GM19035 (cell line): ENCODE results near the gene C12orf56.

Experiments
- ATAC-seq: cut with Tn5 transposase; IDR thresholded peaks from one replicate; pipeline ENCODE4 v1.9.1; 2021; ENCODE audit not compliant: unreplicated experiment

Gene C12orf56

DNA sequence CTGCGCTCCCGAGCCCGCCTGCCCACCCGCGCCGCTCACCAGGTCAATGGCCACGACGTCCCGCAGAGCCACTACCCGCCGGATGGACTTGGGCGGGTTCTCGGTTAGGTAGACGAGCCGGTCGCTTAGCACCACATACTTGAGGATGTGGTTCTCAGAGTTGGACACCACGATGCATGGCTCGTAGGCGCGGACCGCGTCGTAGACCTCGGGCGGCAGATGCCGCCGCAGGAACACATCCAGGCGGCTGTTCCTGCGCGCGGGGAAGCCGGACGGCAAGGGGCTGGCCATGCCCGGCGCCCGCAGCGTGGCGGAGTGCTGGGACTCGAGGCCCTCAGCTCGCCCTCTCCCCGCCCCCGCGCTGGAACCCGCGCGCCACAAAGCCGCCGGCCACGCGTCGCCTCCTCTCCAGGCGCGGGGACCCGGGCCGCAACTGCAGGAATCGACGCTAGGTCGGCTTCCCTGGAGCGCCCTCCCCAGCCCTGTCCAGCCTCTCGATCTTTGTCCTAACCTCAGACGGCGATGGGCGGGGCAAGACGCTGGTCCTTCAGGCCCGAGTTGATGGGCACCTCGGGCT lies at the start of gene C12orf56:
TSS of gene C12orf56 (minus strand) at position 484 of the 577 bp plus-strand sequence. CDS start at position 291, 193 bp downstream.
- no peak for ATAC-seq

- no peak for ATAC-seq
Measured at GRCh38 chr12:64440100-64440499, 49.5 kb upstream of the C12orf56 start.

GRCh38 chr12:64433915-64434314 lies 43.4 kb upstream of the C12orf56 start:
- ATAC-seq: no peak

DNA sequence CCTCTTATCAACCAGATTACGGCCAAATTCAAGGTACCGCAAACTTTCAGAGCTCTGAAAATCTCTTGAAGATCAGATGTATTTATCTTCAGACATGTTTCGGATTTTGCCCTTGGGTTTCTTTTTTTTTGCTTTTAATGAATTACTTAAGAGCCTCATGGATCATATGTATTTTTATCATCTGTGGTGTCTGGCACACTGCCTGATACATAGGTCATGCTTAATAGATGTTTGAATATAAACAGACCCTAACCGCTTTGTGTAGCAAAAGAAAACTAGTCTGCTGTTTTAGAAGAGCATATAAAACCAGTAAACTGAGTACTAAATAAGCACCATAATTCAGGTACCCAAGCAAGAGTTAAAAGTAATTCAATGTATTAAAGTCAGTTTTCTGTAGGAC lies 41.2 kb upstream of the C12orf56 start:
- ATAC-seq: no peak

DNA sequence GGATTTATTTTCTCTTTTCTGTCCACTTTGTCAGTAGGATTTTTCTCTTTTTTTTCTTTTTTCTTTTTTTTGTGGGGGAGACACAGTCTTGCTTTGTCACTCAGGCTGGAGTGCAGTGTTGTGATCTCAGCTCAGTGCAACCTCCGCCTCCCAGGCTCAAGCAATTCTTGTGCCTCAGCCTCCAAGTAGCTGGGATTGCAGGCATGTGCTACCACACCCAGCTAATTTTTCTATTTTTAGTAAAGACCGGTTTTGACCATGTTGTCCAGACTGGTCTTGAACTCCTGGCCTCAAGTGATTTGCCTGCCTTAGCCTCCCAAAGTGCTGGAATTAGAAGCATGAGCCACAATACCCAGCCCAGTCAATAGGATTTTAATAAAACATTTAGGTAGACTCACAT lies 40.3 kb upstream of the C12orf56 start:
- no peak for ATAC-seq

- no peak for ATAC-seq
Measured at GRCh38 chr12:64428956-64429355, 38.4 kb upstream of the C12orf56 start.

DNA sequence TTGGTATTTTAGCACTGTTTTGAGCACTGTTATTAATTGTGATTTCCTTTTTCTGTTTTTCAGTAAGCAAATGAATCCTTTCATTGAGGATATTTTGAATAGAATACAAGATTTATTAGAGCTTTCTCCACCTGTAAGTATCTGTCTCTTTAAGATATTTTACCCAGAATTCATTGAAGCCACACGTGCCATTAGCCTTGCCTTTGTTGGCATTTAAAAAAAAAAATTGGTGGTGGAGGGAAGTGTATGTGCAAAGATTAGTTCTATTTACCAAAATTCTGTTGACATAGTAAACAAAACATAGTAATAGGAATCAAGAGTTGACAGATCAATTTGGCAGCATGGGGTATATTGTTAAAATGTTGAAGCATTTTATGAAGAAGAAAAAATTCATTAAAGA lies 37.4 kb upstream of the C12orf56 start:
- ATAC-seq: no peak

DNA sequence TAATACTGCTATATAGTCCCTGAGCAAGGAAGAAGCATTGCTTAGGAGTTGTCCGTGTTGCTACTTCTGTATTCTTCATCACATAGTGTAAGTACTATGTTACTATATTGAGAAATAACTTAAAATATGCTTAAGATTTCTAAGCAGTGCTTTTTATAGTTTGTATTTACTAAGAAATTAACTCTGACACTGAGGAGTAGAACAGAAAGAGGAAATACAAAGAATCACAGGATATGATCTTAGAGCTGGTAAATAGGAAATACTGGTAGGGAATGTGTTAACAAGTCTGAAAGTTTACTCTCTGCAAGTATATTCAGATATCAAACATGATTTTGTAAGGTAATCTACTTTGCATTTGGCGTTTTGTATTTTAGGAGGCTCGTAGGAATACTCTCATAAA lies 29.1 kb upstream of the C12orf56 start:
- ATAC-seq: no peak

- no peak for ATAC-seq
Measured at GRCh38 chr12:64418209-64418608, 27.7 kb upstream of the C12orf56 start.

GRCh38 chr12:64413884-64414283 lies 23.3 kb upstream of the C12orf56 start:
- ATAC-seq: no peak

- no peak for ATAC-seq
Measured at GRCh38 chr12:64412459-64412858, 21.9 kb upstream of the C12orf56 start.

GRCh38 chr12:64411427-64411826 lies 20.9 kb upstream of the C12orf56 start:
- ATAC-seq: no peak

- no peak for ATAC-seq
Measured at GRCh38 chr12:64407342-64408223, 17.0 kb upstream of the C12orf56 start.

DNA sequence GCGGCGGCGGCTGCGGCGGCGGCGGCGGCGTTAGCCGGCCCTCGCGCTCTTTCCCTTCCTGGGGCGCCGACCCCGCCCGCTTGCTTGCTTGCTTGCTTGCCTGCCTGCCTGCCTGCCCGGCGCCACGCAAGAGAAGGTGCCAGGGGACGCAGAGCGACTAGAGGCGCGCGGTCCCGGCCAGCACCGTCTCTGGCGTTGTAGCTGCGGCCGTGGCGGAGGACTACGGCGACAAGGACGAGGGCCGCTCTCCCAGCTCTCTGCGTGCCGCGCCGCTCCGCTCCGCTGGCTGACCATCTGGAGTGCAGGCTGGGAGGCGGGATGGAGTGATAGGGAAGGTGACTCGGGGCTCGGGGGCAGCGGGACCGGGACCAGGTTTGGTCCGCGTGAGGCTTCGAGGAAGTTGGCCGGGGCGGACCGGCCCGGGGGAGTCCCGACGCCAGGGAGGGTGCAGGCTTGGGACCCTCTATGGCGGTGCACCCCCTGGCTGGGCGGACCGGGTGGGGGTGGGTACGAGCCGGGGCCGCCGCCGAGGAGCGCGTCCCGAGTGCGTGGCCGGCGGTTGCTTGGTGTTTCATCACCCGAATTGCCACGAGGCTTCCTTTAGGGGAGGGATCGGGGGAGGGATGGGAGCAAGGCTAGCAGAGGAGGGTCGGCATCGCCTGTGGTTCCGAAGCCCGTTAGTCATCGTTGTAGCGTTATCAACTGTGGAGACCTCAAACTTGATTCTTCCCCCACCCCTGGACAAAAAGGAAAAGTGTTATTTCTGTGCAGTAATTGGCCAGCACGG lies 14.1 kb upstream of the C12orf56 start:
- peak; percentile 36 for ATAC-seq

GRCh38 chr12:64403707-64404469 lies 13.3 kb upstream of the C12orf56 start, which contains the start of gene XPOT:
Gene XPOT (plus strand): TSS chr12:64404392. CDS start chr12:64410036, 5,644 bp downstream.
- peak; percentile 91 for ATAC-seq

DNA sequence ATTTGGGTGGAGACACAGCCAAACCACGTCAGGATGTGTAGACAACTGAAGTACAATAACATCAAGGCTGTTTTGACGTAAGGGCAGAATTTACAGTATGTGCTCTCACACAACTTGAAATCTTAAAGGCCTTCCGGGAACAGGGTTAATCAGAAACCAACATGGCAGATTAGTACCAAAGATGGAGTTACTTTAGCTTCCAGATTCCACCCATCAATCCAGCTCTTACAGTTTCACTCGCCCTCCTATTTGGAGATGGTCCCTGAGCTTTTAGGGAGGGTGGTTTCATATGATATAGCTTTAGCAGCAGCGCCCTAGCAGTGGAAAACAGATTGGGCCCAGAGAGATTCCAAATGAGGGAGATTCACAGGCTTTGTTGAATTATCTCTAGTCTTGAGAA lies 11.6 kb upstream of the C12orf56 start:
- ATAC-seq: no peak

DNA sequence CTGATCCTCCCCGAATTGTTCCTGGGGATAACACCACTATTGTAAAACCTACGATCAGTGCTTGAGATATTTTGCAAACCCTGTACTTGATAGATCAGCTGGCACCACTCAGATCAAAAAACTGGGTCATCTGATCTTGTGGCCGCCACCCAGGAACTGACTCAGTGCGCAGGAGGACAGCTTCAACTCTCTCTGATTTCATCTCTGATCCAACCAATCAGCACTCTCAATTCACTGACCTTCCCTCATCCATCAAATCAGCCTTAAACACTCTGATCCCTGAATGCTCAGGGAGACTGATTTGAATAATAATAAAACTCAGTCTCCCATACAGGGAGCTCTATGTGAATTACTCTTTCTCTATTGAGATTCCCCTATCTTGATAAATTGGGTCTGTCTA lies 9.5 kb upstream of the C12orf56 start:
- no peak for ATAC-seq

GRCh38 chr12:64395739-64396138 lies 5.2 kb upstream of the C12orf56 start:
- no peak for ATAC-seq

DNA sequence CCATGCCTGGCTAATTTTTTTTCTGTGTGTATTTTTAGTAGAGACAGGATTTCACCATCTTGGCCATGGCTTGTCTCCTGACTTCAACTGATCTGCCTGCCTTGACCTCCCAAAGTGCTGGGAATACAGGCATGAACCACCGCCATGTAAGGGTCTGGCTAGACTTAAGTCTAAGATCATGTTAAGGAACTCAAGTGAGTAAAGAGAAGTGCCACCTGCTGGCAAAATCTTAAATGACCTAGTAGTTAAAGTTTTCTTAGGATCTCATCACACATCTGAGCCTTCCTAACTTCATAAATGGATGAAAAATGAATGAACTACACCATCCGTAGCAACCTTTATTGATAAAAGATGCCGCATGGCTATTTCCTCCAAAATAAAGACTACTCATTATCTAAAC lies 1.7 kb upstream of the C12orf56 start:
- peak; percentile 65 for ATAC-seq

GRCh38 chr12:64389154-64389553 lies 1.4 kb downstream of the C12orf56 start:
- no peak for ATAC-seq
